Heart right ventricle (tissue), 16 donors: ENCODE data around the gene CTSD. TPM values are rescaled to one million over a fixed set of nuclear protein-coding genes. Genes with fewer than 3 reads are reported as not detected.

Experiments
- ATAC-seq, 8 donors: fragments of 200-7000 bp; cut with Tn5 transposase; one replicate each; pipeline ENCODE4 v1.9.1; 2020; ENCODE audit warnings: mild to moderate bottlenecking in 8 of 8, moderate library complexity in 8 of 8, moderate number of reproducible peaks in 1 of 8
- DNase-seq, 2 donors: peaks; one replicate each; pipeline ENCODE4 v3.0.0-alpha.2; 2020
- H3K27ac ChIP-seq, 10 donors: fragments of 200-600 bp; sonication (generic) in 2 of 10; one replicate each; pipeline versions ENCODE4 v1.5.0 to v1.8.0; 2020 to 2022; ENCODE audit warnings: mild to moderate bottlenecking in 3 of 10
- H3K27me3 ChIP-seq, 7 donors: fragments of 200-600 bp; one replicate each; pipeline ENCODE4 v1.8.0; 2021 to 2022; ENCODE audit warnings: mild to moderate bottlenecking in 2 of 7
- H3K36me3 ChIP-seq, 9 donors: fragments of 200-600 bp; sonication (generic) in 1 of 9; one replicate each; pipeline versions ENCODE4 v1.5.0 to v1.8.0; 2020 to 2022; ENCODE audit warnings: mild to moderate bottlenecking in 2 of 9
- H3K4me1 ChIP-seq, 9 donors: fragments of 200-600 bp; sonication (generic) in 1 of 9; one replicate each; pipeline versions ENCODE4 v1.5.0 to v1.8.0; 2020 to 2022; ENCODE audit warnings: mild to moderate bottlenecking in 4 of 9
- H3K4me3 ChIP-seq, 10 donors: fragments of 200-600 bp; sonication (generic) in 2 of 10; one replicate each; pipeline versions ENCODE4 v1.5.0 to v1.8.0; 2020 to 2022; ENCODE audit warnings: mild to moderate bottlenecking in 7 of 10, moderate library complexity in 2 of 10
- H3K9me3 ChIP-seq, 11 donors: fragments of 200-600 bp in 10 of 11; sonication (generic) in 2 of 11; one replicate each; pipeline versions ENCODE4 v1.5.0 to v1.8.0; 2013 to 2022; ENCODE audit warnings: mild to moderate bottlenecking in 2 of 11, control low read depth in 1 of 11, moderate library complexity in 1 of 11
- CTCF ChIP-seq, 9 donors: fragments of 200-600 bp; sonication (generic) in 2 of 9; IDR thresholded peaks; one replicate each; pipeline versions ENCODE4 v1.5.0 to v1.8.0; 2021 to 2022; ENCODE audit warnings: antibody characterized with exemption in 9 of 9, mild to moderate bottlenecking in 5 of 9, moderate library complexity in 1 of 9
- WGBS, 2 donors: extraction: QIAGEN DNeasy Blood & Tissue Kit; methylation state at CpG; one replicate each; pipeline ENCODE4 v1.1.7; 2013; ENCODE audit warnings: inconsistent platforms in 1 of 2; 5-methylcytosine and 5-hydroxymethylcytosine counted together
- intact Hi-C, 10 donors: fragments of 100-400 bp; cut with DNase I; formaldehyde crosslinking; loops; one replicate each; pipeline versions ENCODE4 v1.11.1 to v1.14.2; 2022
- polyA plus RNA-seq, 2 donors: library from polyadenylated mRNA; stranded (reverse); fragments of 200-250 nt; gene quantifications; one replicate each; pipeline ENCODE4 v1.2.3, GENCODE V29; 2013
- total RNA-seq, 10 donors: library from RNA; stranded (reverse); fragmentation: NEBNext Ultra II Directional in 3 of 10; extraction: Animal tissue kit (Norgen Biotek cat#: 25700) in 3 of 10; gene quantifications; one replicate each; pipeline versions ENCODE4 v1.2.1 to v1.2.4, GENCODE V29; 2021 to 2023
- donor health status: Arrhythmogenic right ventricular cardiomyopathy.
- donor health status: ischemic (EF 13 %, LVEDD 7.1; RV severe dilation, severe dysfunction).
- donor health status: healthy with polysubstance abuse.
- donor health status: DM: no; HTN: yes; CAD: no.
- donor health status: DM: no; HTN: no; CAD: no.
- donor health status: ischemic (EF 25% LVEDD 6.9; RV normal size, moderate dysfunction).
- donor health status: ischemic (EF 25% LVEDD 5.7; RV mildly dilated, moderate dysfunction).
- donor health status: healthy.
- donor health status: DM: yes; HTN: yes; CAD: no.
- donor health status: Ischemic cardiomyopathy.
- donor health status: ischemic (EF 35%, LVEDD 5.7; RV mildly dilated, moderate dysfunction).
- donor health status: nonischemic (EF 11% LVEDD 7.7; RV severe dilation, severe dysfunction).
- donor health status: DM: yes; HTN: yes; CAD: no.
- donor health status: PGD.
- donor health status: ischemic (EF 29% LVEDD 5.4; RV normal size, mild dysfunction).
- donor health status: nonischemic (EF 23%, LVEDD 6.1; RV moderate dilation, normal function).

CTSD gene
- total and polyA plus RNA-seq, 12 donors: 431 to 1,070 (median 786) TPM

DNA sequence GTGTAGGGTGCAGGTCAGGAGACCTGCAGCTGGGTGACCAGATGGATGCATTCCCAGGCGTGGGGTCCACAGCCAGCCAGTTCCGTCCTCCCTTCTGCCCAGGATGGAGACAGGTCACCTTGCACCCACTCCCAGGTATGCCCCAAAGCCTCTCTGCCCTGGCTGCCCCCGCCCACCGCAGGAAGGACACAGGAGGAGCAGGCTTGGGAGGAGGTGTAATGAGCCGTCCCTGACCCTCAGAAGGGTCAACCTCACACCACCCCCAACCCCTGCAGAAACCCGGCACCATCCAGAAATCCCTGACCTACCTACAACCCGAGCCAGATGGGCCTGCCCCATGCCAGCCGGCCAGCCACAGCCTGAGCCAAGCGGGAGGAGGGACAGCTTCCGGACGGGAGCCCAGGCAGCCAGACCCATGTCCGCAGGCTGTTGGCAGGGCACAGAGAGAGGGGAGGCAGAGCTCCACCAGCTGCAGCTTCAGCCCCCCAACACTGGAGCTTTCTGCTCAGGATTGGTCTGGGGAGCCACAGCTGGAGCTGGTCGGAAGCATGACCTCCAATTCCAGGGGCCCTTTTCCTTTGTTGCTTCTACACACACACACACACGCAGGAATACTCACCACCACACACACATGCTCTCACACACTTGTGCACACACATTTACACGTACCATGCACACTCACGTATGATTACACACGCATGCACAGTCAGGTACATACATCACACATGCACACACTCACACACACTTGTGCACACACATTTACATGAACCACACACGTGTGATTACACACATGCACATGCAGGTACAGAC is 18.6 kb downstream of the CTSD start:
- ATAC-seq (peak in 5 of 8 donors; percentile 2 to 46 (median 29)), DNase-seq (peak in 1 of 2 donors; percentile 48)
- no peak overlapping the region for H3K4me3 ChIP-seq
- TF ChIP-seq CTCF (IDR thresholded peaks at IDR 0.05): no peak
- intact Hi-C loops: no loop called here
- H3K4me1 ChIP-seq: peaks cover 8 to 38% (median 27%) of the 10 kb centered on the region in 9 donors
- H3K27ac ChIP-seq: no peak overlapping the region
- no peaks in the 10 kb centered on the region for H3K36me3 ChIP-seq
- H3K27me3 ChIP-seq: peaks cover 0 to 24% (median 16%) of the 10 kb centered on the region in 7 donors
- WGBS, 2 donors: 68 to 70% methylated on average over 18 of the region's 18 CpGs
- H3K9me3 ChIP-seq: no peaks in the 10 kb centered on the region

- peaks cover 2 to 30% (median 19%) of the 10 kb centered on the region in 9 donors for H3K4me1 ChIP-seq
- ATAC-seq: peak in 6 of 8 donors; percentile 2 to 66 (median 24)
- TF ChIP-seq CTCF (IDR thresholded peaks at IDR 0.05): no peak
- H3K4me3 ChIP-seq: no peak overlapping the region
- H3K36me3 ChIP-seq: no peaks in the 10 kb centered on the region
- peak in 1 of 2 donors; percentile 24 for DNase-seq
- H3K9me3 ChIP-seq: no peaks in the 10 kb centered on the region
- peaks cover 0 to 23% (median 17%) of the 10 kb centered on the region in 7 donors for H3K27me3 ChIP-seq
- no peak overlapping the region for H3K27ac ChIP-seq
- intact Hi-C loops: no loop called here
- 53 to 68% methylated on average over 23 of the region's 23 CpGs for WGBS, 2 donors
These were observed 19.4 kb downstream of the CTSD start for GRCh38 chr11:1744137-1744886.

DNA sequence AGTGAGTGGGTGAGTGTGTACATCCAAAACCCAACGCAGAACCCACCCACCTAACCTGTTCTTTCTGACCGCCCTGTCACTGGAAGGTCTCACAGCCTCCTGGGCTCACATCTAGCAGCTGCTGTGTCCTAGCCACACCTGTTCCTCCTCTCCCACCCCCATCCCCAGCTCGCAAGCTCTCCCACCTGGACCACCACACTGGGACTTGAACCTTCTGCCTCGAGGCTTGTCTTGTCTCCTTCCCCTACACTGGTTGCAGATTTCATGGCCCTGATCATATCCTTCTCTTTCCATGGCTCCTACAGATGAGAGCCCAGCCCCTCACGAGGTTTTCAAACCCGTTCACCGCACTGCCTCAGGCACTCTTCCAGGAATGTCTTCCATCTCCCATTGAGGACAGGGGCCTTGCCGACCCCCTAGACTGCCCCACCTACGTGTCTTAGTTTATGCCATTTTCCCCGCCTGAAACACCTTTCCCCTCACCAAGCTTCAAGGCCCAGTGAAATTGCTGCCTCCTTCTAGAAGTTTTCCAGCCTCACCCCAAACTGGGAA is 20.1 kb downstream of the CTSD start:
- DNase-seq: no peak
- H3K27ac ChIP-seq: no peak overlapping the region
- H3K4me3 ChIP-seq: no peak overlapping the region
- TF ChIP-seq CTCF (IDR thresholded peaks at IDR 0.05): no peak
- peaks cover 0 to 25% (median 15%) of the 10 kb centered on the region in 9 donors for H3K4me1 ChIP-seq
- no peaks in the 10 kb centered on the region for H3K36me3 ChIP-seq
- H3K9me3 ChIP-seq: no peaks in the 10 kb centered on the region
- intact Hi-C loops: no loop called here
- no peak for ATAC-seq
- WGBS, 2 donors: 84 to 87% methylated on average over 10 of the region's 10 CpGs
- H3K27me3 ChIP-seq: peaks cover 0 to 23% (median 10%) of the 10 kb centered on the region in 7 donors

- Histone ChIP-seq H3K27me3 (peaks cover 0 to 24% (median 8%) of the 10 kb centered on the region in 7 donors), H3K4me3 (no peak overlapping the region), H3K36me3 (no peaks in the 10 kb centered on the region), H3K4me1 (peaks cover 0 to 19% (median 9%) of the 10 kb centered on the region in 9 donors), H3K27ac (no peak overlapping the region), H3K9me3 (peaks cover 0 to 3% (median 0%) of the 10 kb centered on the region in 11 donors)
- no peak for TF ChIP-seq CTCF (IDR thresholded peaks at IDR 0.05)
- no peak for DNase-seq
- 90% methylated on average over 3 of the region's 3 CpGs for WGBS, 2 donors
- intact Hi-C loops: no loop called here
- no peak for ATAC-seq
These were observed 20.7 kb downstream of the CTSD start for GRCh38 chr11:1742869-1743584.
